Breast epithelium (tissue), 3 donors: ENCODE measurements around the gene ABLIM2.

Source experiments
- CTCF ChIP-seq, 3 donors: fragments of 450-650 bp; IDR thresholded peaks; one replicate each; pipeline ENCODE4 v1.5.1; 2016 to 2017; ENCODE audit warnings: antibody characterized with exemption in 3 of 3, mild to moderate bottlenecking in 3 of 3, moderate library complexity in 3 of 3
- POLR2A ChIP-seq: fragments of 450-650 bp; IDR thresholded peaks from one replicate; pipeline ENCODE4 v1.6.1; 2016; ENCODE audit warnings: antibody characterized with exemption, mild to moderate bottlenecking, moderate library complexity

- no peak for TF ChIP-seq CTCF (IDR thresholded peaks at IDR 0.05)
- TF ChIP-seq POLR2A, result no peak
These were observed 8.9 kb downstream of the ABLIM2 start for GRCh38 chr4:8149664-8150063.
